GM21528 (cell line): ENCODE measurements around the gene MSL2.
A peak's percentile ranks its signal among the peaks of the same experiment; 100 is the strongest.
"Not testable (repeated sequence)": the region's sequence is repeated elsewhere in the genome, so short reads cannot be mapped to it uniquely, and the experiment has no call there.

Source experiments
- ATAC-seq: cut with Tn5 transposase; IDR thresholded peaks from one replicate; pipeline ENCODE4 v1.9.1; 2021; ENCODE audit warnings: mild to moderate bottlenecking, moderate library complexity; ENCODE audit not compliant: unreplicated experiment, low FRiP score

The MSL2 gene, protein sequence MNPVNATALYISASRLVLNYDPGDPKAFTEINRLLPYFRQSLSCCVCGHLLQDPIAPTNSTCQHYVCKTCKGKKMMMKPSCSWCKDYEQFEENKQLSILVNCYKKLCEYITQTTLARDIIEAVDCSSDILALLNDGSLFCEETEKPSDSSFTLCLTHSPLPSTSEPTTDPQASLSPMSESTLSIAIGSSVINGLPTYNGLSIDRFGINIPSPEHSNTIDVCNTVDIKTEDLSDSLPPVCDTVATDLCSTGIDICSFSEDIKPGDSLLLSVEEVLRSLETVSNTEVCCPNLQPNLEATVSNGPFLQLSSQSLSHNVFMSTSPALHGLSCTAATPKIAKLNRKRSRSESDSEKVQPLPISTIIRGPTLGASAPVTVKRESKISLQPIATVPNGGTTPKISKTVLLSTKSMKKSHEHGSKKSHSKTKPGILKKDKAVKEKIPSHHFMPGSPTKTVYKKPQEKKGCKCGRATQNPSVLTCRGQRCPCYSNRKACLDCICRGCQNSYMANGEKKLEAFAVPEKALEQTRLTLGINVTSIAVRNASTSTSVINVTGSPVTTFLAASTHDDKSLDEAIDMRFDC

DNA sequence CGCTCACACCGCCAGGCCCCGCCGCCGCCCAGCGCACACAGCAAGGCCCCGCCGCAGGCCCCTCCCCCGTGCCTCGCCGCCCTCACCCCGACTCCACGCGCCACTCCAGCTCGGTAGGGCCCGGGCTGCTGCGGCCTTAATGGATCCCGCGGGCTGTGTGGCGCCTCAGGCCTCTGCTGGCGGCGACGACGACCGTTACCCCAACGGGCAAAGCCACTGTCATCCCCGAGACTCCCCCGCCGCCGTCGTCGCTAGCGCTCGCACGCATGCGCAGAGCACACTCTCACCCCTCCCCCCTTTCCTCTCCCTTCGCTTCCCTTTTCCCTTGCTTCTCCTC lies at the start of gene MSL2:
Gene MSL2 (minus strand): TSS at position 272 of the 337 bp plus-strand sequence. CDS start 1,222 bp downstream, outside the sequence.
- ATAC-seq: no peak

DNA sequence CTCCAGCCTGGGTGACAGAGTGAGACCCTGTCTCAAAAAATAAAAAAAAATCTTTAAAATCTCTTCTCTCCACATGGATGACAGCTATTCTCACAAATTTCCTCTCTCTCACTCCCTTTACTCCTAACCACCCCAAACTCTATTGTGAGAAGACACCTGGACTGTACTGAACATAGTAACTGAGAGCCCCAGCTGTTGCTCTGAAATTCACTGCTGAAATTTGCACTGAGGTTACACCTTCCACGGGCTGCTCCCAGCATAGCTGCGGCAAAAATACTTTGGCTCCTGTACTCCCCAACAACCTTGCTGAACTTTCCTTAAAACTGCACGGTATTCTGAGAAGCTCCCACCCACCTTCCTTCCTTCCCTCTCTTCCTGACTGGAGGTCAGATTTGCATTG lies 49.6 kb upstream of the MSL2 start:
- ATAC-seq: no peak

DNA sequence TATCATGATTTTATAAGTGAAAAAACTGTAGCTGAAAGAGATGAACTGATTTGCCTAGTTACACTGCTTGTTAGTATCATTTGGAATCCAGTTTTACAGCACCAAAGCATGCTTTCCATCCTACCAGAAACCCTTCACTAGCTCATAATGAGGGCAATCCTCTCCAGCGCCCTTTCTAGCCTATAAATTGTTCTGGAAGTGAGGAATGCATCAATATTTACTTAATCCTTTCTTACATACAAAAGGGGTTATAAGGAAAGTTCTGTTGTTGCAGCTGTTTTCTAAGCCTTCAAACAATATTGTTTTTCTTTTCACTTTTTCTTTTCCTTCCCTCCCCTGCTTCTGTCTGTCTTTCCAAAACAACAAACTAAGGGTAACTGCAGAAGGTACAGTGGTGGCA lies 43.0 kb upstream of the MSL2 start:
- no peak for ATAC-seq

DNA sequence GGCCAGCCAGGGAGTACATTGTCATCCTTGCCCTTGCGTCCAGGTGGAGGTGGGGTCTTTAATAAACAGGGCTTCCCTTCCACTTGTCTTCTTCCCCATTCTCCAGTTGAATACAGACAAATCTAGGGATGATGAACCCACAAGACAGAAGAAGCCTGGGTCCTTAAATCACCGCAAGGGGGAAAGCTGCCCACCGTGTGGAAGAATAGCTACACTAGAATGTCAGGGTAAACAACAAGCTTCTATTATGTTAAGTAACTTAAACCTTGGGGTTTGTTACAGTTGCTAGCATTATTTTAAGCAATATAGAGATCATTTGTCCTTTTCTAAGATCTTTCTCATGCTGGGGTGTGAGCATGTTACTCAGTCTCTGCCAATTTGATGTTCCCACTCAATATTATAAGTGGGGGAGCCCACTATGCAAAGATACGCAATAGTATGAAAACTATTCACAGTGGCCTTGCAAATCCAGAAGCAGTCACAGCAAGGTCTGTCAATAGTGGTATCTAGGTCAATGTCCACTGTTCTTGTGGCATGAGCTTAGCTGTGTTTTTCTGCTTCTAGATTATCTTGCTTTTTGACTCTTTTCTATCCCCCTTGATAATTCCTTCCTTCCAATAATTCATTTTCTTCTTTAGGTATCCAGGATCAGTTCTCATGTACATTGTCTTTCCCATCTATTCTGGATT lies 42.0 kb upstream of the MSL2 start:
- no peak for ATAC-seq

DNA sequence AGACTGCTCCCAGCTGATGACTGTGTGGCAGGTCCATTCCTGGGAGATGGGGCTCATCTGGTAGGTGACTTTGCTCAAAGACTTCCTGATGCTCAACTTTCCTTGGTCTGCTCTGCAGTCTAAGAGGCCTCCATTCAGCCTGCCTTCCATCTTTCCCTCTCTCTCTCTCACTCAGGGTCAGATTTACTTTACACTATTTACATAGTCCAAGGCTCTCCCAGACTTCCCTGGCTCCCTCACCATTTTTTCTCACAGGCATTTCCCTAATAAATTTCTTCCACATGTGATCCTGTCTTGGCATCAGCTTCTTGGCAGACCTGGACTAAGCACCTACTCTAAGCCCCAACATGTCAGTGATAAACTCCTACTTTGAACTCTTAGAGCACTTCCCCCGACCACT lies 41.0 kb upstream of the MSL2 start:
- no peak for ATAC-seq

GRCh38 chr3:136236109-136236508 lies 40.0 kb upstream of the MSL2 start:
- no peak for ATAC-seq

DNA sequence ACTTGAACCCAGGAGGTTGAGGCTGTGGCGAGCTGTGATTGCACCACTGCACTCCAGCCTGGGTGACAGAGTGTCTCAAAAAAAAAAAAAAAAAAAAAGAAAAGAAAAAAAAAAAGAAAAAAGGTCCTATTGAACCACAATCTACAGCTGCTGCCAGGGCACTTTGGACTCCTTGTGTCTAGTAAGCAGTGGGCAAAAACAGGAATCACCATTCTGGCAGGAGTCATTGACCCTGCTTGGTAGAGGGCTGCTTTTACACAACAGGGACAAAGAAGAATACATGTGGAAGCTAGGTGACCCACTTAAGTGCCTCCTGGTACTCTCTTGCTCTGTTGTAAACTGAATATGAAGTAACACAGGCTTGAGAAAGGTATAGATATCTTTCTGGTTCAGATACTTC lies 39.4 kb upstream of the MSL2 start:
- ATAC-seq: no peak

- ATAC-seq: no peak
Measured at GRCh38 chr3:136232413-136232812, 36.3 kb upstream of the MSL2 start.

DNA sequence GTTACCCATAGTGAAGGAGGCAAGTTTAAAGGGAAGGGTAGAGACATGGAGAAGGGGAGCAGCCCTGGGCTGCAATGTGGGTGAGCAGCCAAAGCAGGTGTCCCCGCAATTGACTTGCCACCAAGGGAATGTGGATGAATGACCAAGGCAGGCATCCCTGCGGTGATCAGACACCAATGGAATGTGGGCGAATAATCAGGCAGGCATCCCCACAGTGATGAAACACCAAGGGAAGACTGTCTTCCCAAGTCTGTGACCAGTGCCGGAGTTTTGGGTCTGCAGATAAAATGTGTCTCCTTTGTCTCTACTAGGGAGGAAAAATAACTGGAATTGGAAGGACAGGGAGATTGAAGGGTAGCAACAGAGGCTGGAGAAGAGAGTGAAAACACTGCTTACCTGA lies 26.6 kb upstream of the MSL2 start:
- not testable (repeated sequence) for ATAC-seq

DNA sequence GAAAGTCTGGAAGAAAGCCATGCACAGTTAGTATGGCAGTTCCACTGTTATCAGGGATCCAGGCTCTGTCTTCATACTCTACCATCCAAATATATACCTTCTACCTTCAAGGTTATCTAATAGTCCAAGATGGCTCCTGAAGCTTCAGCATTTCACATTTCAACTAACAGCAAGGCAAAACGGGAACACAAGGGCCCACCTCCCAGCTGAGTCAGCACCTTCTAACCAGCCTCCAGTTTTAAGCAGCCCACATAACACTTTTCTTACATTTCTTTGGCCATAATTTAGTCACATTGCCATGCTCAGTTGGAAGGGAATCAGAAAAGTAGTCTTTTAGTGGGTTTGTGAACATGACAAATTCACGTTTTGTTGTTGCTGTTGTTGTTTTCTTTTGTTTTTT lies 15.4 kb upstream of the MSL2 start:
- ATAC-seq: no peak

- no peak for ATAC-seq
Measured at GRCh38 chr3:136209921-136210320, 13.8 kb upstream of the MSL2 start.

GRCh38 chr3:136207489-136208115 lies 11.5 kb upstream of the MSL2 start:
- no peak for ATAC-seq

DNA sequence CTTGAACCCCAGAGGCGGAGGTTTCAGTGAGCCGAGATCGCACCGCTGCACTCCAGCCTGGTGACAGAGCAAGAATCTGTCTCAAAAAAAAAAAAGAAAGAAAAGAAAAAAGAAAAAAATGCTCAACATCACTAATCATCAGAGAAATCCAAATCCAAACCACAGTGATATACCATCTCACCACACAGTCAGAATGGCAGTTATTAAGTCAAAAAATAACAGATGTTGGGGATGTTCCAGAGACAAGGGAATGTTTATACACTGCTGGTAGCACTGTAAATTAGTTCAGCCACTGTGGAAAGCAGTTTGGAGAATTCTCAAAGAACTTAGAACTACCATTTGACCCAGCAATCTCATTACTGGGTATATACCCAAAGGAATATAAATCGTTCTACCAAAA lies 3.1 kb upstream of the MSL2 start:
- ATAC-seq: not testable (repeated sequence)

GRCh38 chr3:136198462-136199078 lies 2.4 kb upstream of the MSL2 start:
- ATAC-seq: not testable (repeated sequence)

DNA sequence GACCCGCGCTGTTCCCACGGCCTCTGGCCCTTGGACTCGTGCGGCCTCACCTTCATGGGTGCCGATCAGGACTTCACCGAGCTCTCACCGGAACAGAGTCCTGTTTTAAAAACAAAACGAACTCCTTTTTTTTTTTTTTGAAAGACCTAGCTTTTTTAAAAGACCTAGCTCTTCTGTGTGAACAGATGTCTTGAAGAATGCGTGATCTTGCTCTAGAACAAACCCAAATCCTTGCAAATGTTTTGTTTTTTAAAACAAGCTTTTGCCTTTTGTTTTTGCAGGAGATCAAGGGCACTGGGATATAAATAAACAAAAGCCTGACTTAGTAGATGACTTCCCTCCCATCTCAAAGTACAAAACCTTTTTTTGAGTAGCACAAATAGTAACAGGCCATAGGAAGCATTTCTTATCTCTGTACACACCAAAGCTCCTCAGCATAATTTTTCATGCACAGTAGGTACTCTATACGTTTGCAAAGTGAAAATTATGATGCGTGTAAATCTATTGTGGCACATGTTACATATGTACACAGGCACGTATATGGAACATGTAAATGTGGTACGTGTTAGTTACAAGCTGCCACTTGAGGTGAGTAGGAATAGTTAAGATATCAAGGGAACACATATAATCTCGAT lies 1.1 kb upstream of the MSL2 start:
- no peak for ATAC-seq

DNA sequence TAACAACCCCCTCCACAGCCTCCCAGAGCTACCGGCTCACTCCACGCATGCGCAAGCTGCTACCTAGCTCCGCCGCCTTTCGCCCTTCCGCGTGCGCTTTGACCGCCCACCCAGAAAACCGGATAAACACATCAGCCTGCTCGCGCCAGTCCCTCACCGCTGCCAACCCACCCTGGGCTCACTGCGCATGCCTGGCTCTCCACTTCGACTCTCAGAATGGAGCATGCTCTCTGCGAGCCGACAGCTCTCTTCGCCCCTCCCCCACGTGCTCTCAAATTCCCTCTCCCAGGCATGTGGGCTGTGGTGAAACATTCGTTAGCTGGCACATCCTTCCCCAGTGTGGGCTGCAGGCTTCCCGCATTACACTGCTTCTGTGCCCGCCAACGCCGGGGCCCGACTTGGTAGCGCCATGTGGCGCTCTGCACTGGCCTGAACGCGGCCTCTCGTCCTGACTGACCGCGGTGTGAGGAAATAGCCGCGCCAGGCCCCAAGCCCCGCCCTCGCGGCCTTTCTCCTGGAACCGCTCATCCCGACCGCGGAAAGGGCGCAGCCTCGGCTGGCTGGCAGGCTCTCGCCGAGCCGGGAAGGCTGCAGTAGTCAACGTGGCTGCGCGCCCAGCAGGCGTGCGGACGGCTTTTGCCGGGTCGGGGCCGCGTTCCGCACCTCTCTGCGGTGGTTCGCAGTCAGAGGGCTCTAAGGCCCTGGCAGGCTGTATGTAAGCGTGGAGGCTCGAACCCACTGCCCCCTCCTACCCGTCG lies 445 bp upstream of the MSL2 start:
- peak; percentile 67 for ATAC-seq

DNA sequence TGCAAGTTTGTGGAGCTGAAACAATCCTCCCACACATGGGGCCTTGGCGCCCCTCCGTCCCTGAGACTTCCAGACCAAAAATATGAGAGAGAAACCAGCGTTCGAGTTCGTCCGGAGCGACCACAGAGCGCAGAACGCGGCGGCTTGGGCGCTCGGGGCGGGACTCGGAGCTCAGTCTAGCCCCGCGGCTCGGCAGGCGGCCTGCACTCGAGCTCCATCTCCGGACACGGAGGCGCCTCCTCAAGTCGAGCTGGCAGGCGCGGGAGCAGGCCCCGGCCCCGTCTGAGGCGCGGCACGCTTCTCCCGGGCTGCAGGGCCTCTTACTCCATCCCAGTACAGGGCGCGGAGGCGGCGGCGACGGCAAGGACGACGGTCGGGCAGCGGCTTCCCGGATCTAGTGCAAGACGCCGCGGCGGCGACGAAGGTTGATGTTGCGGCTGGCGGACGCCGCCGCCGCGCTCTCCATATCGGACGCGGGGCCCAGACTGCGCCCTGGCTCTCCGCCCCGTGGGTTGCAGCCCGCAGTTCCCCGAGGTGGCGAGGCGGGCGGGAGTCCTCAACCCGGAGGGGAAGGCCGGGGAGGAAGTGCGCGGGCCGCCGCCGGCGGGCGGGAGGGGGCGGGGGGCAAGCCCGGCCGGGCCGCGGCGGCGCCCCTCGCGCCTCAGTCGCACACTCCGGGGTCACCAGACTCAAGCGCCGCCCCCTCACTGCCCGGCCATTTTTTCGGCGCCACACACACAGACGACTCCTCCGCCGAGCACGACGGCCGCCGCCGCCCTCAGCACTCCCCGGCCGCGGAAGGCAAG lies 674 bp downstream of the MSL2 start:
- ATAC-seq: peak; percentile 47

GRCh38 chr3:136194409-136195257 lies 1.5 kb downstream of the MSL2 start:
- ATAC-seq: no peak
